Measurements from ENCODE around the gene POLR3F.

Gene POLR3F

DNA sequence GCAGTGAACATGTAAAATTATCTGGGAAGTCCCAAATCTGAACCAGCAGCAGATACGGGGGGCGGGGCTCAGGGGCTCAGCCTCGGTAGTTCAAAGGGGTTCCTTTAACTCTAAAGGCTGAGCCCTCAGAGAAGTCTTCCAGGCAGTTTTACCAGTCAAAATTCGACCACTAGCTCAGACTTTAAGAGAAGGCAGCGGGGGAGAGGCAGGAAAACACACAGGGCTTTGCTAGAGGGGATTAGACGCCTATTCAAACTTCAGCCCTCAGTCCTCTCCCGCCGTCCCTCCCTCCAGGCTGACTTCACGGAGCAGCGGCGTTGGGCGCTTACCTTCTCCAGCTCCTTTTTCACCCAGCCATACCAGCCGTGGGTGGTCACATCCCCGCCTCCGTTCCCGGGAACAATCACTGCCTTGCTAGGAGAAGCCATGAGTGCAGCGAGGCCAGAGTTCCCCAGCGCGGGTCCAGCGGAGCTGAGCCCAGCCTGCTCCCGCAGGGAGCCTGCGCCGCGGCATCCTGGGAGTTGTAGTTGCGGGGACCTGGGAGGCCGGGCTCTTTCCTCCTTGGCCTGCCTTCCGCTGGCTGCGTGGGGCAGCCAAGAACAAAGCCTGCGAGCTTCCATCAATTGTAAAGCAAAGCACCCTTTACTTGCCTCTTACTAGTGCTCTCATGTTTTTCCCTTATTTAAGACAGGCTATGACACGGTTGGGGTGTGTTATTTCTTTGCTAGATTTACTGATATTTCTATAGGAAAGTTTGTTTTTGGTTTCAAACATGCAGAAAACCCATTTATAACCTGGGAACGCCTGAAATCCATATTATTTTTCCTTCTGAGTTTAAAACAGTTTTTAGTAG lies 29.8 kb downstream of the POLR3F start, which contains the start of gene RBBP9 (continued):
- no peak for TF ChIP-seq ZNF354C (tag by site-specific recombination; IDR thresholded peaks at IDR 0.05; ENCODE audit: borderline replicate concordance, low read depth)
- TF ChIP-seq, protein P1, sequence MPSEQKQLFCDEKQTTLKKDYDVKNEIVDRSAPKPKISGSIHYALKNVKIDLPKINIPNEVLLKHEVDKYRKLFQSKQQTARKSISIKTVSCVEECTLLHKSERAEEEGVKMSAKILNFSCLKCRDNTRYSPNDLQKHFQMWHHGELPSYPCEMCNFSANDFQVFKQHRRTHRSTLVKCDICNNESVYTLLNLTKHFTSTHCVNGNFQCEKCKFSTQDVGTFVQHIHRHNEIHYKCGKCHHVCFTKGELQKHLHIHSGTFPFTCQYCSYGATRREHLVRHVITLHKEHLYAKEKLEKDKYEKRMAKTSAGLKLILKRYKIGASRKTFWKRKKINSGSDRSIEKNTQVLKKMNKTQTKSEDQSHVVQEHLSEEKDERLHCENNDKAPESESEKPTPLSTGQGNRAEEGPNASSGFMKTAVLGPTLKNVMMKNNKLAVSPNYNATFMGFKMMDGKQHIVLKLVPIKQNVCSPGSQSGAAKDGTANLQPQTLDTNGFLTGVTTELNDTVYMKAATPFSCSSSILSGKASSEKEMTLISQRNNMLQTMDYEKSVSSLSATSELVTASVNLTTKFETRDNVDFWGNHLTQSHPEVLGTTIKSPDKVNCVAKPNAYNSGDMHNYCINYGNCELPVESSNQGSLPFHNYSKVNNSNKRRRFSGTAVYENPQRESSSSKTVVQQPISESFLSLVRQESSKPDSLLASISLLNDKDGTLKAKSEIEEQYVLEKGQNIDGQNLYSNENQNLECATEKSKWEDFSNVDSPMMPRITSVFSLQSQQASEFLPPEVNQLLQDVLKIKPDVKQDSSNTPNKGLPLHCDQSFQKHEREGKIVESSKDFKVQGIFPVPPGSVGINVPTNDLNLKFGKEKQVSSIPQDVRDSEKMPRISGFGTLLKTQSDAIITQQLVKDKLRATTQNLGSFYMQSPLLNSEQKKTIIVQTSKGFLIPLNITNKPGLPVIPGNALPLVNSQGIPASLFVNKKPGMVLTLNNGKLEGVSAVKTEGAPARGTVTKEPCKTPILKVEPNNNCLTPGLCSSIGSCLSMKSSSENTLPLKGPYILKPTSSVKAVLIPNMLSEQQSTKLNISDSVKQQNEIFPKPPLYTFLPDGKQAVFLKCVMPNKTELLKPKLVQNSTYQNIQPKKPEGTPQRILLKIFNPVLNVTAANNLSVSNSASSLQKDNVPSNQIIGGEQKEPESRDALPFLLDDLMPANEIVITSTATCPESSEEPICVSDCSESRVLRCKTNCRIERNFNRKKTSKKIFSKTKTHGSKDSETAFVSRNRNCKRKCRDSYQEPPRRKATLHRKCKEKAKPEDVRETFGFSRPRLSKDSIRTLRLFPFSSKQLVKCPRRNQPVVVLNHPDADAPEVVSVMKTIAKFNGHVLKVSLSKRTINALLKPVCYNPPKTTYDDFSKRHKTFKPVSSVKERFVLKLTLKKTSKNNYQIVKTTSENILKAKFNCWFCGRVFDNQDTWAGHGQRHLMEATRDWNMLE (tag by site-specific recombination; conservative IDR thresholded peaks at IDR 0.05; ENCODE audit: low read depth), result peak; percentile 67; the same call in 1 of the 2 replicates
- TF ChIP-seq, protein P2, sequence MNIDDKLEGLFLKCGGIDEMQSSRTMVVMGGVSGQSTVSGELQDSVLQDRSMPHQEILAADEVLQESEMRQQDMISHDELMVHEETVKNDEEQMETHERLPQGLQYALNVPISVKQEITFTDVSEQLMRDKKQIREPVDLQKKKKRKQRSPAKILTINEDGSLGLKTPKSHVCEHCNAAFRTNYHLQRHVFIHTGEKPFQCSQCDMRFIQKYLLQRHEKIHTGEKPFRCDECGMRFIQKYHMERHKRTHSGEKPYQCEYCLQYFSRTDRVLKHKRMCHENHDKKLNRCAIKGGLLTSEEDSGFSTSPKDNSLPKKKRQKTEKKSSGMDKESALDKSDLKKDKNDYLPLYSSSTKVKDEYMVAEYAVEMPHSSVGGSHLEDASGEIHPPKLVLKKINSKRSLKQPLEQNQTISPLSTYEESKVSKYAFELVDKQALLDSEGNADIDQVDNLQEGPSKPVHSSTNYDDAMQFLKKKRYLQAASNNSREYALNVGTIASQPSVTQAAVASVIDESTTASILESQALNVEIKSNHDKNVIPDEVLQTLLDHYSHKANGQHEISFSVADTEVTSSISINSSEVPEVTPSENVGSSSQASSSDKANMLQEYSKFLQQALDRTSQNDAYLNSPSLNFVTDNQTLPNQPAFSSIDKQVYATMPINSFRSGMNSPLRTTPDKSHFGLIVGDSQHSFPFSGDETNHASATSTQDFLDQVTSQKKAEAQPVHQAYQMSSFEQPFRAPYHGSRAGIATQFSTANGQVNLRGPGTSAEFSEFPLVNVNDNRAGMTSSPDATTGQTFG (tag by site-specific recombination; IDR thresholded peaks at IDR 0.05; ENCODE audit: borderline replicate concordance), result no peak
- TF ChIP-seq ZNF335 (tag by site-specific recombination; conservative IDR thresholded peaks at IDR 0.05), result peak; percentile 98
- peak; percentile 41 for TF ChIP-seq ZNF366 (tag by site-specific recombination; conservative IDR thresholded peaks at IDR 0.05)
- TF ChIP-seq ZNF514 (tag by site-specific recombination; IDR thresholded peaks at IDR 0.05), result no peak
- no peak for TF ChIP-seq ZNF19 (tag by site-specific recombination; IDR thresholded peaks at IDR 0.05; ENCODE audit: low read depth)
- TF ChIP-seq, protein P3, sequence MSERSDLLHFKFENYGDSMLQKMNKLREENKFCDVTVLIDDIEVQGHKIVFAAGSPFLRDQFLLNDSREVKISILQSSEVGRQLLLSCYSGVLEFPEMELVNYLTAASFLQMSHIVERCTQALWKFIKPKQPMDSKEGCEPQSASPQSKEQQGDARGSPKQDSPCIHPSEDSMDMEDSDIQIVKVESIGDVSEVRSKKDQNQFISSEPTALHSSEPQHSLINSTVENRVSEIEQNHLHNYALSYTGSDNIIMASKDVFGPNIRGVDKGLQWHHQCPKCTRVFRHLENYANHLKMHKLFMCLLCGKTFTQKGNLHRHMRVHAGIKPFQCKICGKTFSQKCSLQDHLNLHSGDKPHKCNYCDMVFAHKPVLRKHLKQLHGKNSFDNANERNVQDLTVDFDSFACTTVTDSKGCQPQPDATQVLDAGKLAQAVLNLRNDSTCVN (tag by site-specific recombination; optimal IDR thresholded peaks at IDR 0.05), result peak; percentile 88
- TF ChIP-seq SP7 (tag by site-specific recombination; IDR thresholded peaks at IDR 0.05), result peak; percentile 82
- no peak for TF ChIP-seq ZNF132 (tag by site-specific recombination; IDR thresholded peaks at IDR 0.05; ENCODE audit: borderline replicate concordance)
- TF ChIP-seq, protein P4, sequence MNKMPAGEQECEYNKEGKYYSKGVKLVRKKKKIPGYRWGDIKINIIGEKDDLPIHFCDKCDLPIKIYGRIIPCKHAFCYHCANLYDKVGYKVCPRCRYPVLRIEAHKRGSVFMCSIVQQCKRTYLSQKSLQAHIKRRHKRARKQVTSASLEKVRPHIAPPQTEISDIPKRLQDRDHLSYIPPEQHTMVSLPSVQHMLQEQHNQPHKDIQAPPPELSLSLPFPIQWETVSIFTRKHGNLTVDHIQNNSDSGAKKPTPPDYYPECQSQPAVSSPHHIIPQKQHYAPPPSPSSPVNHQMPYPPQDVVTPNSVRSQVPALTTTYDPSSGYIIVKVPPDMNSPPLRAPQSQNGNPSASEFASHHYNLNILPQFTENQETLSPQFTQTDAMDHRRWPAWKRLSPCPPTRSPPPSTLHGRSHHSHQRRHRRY (tag by site-specific recombination; IDR thresholded peaks at IDR 0.05), result no peak
- TF ChIP-seq, protein P5, sequence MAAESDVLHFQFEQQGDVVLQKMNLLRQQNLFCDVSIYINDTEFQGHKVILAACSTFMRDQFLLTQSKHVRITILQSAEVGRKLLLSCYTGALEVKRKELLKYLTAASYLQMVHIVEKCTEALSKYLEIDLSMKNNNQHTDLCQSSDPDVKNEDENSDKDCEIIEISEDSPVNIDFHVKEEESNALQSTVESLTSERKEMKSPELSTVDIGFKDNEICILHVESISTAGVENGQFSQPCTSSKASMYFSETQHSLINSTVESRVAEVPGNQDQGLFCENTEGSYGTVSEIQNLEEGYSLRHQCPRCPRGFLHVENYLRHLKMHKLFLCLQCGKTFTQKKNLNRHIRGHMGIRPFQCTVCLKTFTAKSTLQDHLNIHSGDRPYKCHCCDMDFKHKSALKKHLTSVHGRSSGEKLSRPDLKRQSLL (tag by site-specific recombination; IDR thresholded peaks at IDR 0.05), result peak; percentile 53; the same call in 1 of the 2 replicates
- TF ChIP-seq, protein P6, sequence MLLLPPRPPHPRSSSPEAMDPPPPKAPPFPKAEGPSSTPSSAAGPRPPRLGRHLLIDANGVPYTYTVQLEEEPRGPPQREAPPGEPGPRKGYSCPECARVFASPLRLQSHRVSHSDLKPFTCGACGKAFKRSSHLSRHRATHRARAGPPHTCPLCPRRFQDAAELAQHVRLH (tag by site-specific recombination; IDR thresholded peaks at IDR 0.05), result no peak
- no peak for TF ChIP-seq ZNF37A (tag by site-specific recombination; IDR thresholded peaks at IDR 0.05)
- peak; percentile 48; the same call in 1 of the 2 replicates for TF ChIP-seq OVOL3 (tag by site-specific recombination; IDR thresholded peaks at IDR 0.05)
- TF ChIP-seq, protein P7, sequence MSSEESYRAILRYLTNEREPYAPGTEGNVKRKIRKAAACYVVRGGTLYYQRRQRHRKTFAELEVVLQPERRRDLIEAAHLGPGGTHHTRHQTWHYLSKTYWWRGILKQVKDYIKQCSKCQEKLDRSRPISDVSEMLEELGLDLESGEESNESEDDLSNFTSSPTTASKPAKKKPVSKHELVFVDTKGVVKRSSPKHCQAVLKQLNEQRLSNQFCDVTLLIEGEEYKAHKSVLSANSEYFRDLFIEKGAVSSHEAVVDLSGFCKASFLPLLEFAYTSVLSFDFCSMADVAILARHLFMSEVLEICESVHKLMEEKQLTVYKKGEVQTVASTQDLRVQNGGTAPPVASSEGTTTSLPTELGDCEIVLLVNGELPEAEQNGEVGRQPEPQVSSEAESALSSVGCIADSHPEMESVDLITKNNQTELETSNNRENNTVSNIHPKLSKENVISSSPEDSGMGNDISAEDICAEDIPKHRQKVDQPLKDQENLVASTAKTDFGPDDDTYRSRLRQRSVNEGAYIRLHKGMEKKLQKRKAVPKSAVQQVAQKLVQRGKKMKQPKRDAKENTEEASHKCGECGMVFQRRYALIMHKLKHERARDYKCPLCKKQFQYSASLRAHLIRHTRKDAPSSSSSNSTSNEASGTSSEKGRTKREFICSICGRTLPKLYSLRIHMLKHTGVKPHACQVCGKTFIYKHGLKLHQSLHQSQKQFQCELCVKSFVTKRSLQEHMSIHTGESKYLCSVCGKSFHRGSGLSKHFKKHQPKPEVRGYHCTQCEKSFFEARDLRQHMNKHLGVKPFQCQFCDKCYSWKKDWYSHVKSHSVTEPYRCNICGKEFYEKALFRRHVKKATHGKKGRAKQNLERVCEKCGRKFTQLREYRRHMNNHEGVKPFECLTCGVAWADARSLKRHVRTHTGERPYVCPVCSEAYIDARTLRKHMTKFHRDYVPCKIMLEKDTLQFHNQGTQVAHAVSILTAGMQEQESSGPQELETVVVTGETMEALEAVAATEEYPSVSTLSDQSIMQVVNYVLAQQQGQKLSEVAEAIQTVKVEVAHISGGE (tag by site-specific recombination; conservative IDR thresholded peaks at IDR 0.05; ENCODE audit: low read depth), result peak; percentile 97
- TF ChIP-seq, protein P8, sequence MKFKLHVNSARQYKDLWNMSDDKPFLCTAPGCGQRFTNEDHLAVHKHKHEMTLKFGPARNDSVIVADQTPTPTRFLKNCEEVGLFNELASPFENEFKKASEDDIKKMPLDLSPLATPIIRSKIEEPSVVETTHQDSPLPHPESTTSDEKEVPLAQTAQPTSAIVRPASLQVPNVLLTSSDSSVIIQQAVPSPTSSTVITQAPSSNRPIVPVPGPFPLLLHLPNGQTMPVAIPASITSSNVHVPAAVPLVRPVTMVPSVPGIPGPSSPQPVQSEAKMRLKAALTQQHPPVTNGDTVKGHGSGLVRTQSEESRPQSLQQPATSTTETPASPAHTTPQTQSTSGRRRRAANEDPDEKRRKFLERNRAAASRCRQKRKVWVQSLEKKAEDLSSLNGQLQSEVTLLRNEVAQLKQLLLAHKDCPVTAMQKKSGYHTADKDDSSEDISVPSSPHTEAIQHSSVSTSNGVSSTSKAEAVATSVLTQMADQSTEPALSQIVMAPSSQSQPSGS (tag by site-specific recombination; IDR thresholded peaks at IDR 0.05; ENCODE audit: low read depth), result no peak
- no peak for TF ChIP-seq HOXC10 (CRISPR knock-in tag; IDR thresholded peaks at IDR 0.05)
- TF ChIP-seq ZNF223 (tag by site-specific recombination; IDR thresholded peaks at IDR 0.05), result peak; percentile 87
- TF ChIP-seq ZNF660 (tag by site-specific recombination; IDR thresholded peaks at IDR 0.05), result no peak; the same call in 1 of the 2 replicates
- peak; percentile 76 for TF ChIP-seq ZBTB48 (tag by site-specific recombination; IDR thresholded peaks at IDR 0.05)
